Putamen (tissue), 1 donor: Measurements from ENCODE around the gene PSIP1.
"Not testable (repeated sequence)": the region's sequence is repeated elsewhere in the genome, so short reads cannot be mapped to it uniquely, and the experiment has no call there.

Experiments used
- DNase-seq: peaks from one replicate; pipeline ENCODE4 v3.0.0-alpha.2; 2016; ENCODE audit warnings: low spot score

The PSIP1 gene

GRCh38 chr9:15510789-15511575 lies at the start of gene PSIP1:
Gene PSIP1 (minus strand): TSS chr9:15510970. CDS start chr9:15510188, 782 bp downstream.
- peak; percentile 82 for DNase-seq

- DNase-seq = no peak
Measured at GRCh38 chr9:15553528-15553898, 42.7 kb upstream of the PSIP1 start.

GRCh38 chr9:15552636-15553527 lies 42.1 kb upstream of the PSIP1 start, which contains the start of gene CCDC171:
Gene CCDC171 (plus strand): TSS chr9:15553043. CDS start chr9:15564089, 11,046 bp downstream.
- DNase-seq = peak; percentile 95

GRCh38 chr9:15549611-15550010 lies 38.8 kb upstream of the PSIP1 start:
- no peak for DNase-seq

- no peak for DNase-seq
Measured at GRCh38 chr9:15543047-15543813, 32.5 kb upstream of the PSIP1 start.

GRCh38 chr9:15542624-15543023 lies 31.9 kb upstream of the PSIP1 start:
- no peak for DNase-seq

- no peak for DNase-seq
Measured at GRCh38 chr9:15541872-15542271, 31.1 kb upstream of the PSIP1 start.

GRCh38 chr9:15531380-15531779 lies 20.6 kb upstream of the PSIP1 start:
- no peak for DNase-seq

GRCh38 chr9:15529566-15530324 lies 19.0 kb upstream of the PSIP1 start:
- no peak for DNase-seq

- DNase-seq = not testable (repeated sequence)
Measured at GRCh38 chr9:15527035-15527434, 16.3 kb upstream of the PSIP1 start.

GRCh38 chr9:15525958-15526357 lies 15.2 kb upstream of the PSIP1 start:
- no peak for DNase-seq

GRCh38 chr9:15524845-15525455 lies 14.2 kb upstream of the PSIP1 start:
- DNase-seq = no peak

- no peak for DNase-seq
Measured at GRCh38 chr9:15522130-15522755, 11.5 kb upstream of the PSIP1 start.

- DNase-seq = no peak
Measured at GRCh38 chr9:15521254-15521653, 10.5 kb upstream of the PSIP1 start.

- DNase-seq = no peak
Measured at GRCh38 chr9:15519831-15520230, 9.1 kb upstream of the PSIP1 start.

GRCh38 chr9:15513335-15513734 lies 2.6 kb upstream of the PSIP1 start:
- DNase-seq = no peak

GRCh38 chr9:15512889-15513288 lies 2.1 kb upstream of the PSIP1 start:
- no peak for DNase-seq

GRCh38 chr9:15512204-15512603 lies 1.4 kb upstream of the PSIP1 start:
- no peak for DNase-seq

GRCh38 chr9:15509931-15510788 lies 610 bp downstream of the PSIP1 start:
- DNase-seq = peak; percentile 39

- DNase-seq = no peak
Measured at GRCh38 chr9:15505921-15506320, 4.8 kb downstream of the PSIP1 start.
